NCI-H524 (cell line): ENCODE data around the gene MACROH2A1.

Experiments
- DNase-seq, 2 experiments: peaks; one replicate each; lab custom pipeline; 2025; lab: John Stamatoyannopoulos, UW

Gene MACROH2A1

DNA sequence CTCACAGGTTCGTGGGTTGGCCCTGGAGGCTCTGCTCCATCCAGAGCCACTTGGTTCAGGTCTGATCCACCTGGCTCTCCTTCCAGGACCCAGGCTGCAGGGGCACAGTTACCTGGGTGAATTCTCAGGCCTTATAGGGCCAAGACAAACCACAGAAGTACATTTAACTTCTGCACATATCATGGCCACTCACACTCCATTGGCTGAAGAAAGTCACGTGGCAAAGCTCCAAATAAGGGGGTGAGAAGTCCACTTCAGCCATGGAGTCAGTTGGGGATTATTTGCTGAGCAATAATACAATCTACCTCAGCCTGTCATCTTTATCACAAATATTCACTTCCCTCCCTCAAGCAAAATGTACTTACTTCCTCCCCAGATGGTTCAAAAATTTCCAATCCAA is 83.6 kb downstream of the MACROH2A1 start:
- DNase-seq, result no peak

DNA sequence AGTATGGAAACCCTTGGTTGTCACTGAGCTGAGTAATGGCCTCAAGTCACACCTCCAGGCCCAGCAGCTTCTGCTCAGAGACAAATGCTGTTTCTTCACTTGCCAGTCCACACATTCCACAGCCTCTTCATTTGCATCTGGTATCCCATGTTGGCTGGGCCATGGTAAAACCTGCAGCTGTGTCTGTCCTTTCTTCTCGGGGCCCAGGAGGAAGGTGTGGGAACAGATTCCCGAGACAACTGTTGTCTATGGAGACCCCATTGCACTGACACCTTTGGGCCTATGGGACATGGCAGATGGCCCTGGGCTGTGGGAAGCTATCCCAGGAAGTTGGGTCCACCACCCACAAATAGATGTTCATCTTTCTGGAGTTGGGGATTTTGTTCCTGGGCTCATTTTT is 85.1 kb downstream of the MACROH2A1 start:
- DNase-seq, result no peak

DNA sequence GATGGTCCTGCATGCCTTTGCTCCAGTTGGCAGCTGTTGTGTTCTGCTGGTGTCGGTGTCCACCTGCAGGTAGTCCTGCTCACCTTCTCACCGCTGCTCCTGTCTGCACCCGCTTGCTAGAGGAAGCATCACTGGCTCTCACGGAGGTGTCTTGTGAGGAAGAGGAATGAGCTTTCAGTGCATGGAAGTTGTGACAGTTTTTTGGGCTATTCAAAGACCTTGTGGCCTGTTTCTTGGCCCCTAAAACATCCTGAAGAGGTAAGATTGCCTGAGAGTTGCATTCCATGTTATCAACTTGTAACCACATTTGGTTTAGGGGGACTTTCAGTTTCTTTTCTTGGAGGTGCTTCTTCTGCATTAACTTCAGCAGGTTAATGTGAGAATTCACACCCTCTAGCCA is 85.6 kb downstream of the MACROH2A1 start:
- no peak for DNase-seq

DNA sequence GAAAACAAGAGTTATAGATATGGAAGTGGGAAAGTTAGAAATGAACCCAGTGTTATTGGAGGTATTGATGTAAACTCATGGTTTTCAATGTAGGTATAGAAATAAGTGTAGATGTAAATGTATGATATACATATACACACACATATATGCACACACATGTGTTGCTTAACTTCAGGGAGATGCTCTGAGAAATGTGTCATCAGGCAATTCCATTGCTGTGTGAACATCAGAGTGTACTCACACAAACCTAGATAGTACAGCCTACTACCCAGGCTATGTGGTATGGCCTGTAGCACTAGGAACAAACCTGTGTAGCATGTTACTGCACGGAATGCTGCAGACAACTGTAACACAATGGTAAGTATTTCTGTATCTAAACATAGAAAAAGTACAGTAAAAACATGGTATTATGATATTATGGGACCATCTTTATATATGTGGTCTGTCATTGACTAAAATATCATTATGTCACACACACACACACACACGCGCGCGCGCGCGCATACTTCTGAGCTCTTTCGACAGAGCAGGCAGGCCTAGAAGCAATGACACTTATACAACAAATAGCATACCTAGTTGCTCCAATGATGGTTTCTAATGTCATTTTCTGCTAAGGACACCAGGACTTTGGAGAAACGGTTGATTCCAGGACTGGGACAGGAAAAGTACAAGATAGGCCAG is 86.6 kb downstream of the MACROH2A1 start:
- DNase-seq, result no peak

DNA sequence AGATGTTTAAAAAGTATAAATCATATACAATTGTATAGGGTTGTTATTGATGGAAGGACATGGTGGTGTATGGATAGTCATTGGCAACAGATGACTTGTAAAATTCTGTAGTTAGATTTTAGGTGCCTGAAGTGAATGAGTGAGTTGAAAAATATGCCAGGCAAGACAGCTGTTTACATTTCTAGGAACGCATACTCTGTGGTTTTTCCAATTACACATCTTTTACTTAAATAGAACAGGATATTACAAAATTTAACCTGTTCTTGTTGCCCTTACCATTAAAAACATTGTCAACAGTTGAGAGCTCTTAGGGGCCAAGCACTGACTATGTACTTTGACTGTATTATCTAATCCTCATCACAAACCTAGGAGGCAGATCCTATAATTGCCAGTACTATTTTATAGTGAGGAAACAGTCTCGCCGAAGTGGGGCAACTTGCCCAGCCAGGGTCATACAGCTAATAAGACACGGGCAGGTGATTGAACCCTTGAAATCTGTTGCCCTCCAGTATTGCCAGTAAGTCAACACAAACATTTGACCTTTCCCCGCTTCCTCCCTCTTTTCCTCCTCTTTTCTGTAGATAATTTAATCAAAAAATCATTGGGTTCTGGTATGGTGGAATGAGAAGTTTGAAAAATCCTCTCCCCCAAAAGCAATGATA is 88.6 kb downstream of the MACROH2A1 start:
- DNase-seq, result no peak

DNA sequence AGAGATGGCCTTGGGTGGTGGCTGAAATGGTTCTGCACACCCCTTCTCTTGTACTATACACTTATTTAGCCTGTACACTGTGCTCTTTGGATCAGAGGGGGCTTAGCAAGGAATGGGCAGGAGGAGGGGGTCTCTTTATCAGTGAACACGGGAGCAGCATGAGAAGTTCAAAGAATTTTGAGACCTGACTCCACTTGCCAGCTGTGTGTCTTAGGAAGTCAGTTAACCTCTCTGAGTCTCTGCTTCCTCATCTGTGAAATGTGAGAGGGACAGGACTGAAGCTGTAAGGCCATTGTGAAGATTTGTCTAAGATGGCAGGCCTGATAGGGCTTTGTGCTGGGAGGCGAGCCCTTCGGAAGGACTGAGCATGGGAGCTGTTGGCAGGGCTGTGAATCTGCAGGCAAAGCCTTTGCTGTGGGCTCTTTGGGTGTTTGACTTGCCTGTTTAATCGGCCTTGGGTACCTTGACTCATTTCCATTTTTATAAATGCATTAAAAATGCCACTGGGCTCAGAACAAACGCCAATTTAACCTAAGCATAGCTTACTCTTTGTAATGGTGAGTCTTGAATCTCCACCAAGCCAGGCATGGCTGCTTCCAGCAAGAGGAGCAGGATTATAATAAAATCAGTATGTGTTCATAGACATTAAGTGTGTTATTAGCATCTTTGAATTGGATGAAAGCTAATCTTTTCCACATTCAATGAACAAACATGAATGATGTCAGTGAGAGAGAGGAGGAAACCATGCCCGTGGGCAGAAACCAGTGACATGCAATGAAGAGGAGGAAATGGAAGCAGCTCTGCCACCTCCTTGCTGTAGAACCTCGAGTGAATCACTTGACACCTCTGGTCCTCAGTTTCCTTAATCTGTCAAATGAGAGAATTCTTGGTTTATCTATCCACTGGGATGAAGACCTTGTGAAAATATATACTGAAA is 89.4 kb downstream of the MACROH2A1 start:
- DNase-seq, result no peak

DNA sequence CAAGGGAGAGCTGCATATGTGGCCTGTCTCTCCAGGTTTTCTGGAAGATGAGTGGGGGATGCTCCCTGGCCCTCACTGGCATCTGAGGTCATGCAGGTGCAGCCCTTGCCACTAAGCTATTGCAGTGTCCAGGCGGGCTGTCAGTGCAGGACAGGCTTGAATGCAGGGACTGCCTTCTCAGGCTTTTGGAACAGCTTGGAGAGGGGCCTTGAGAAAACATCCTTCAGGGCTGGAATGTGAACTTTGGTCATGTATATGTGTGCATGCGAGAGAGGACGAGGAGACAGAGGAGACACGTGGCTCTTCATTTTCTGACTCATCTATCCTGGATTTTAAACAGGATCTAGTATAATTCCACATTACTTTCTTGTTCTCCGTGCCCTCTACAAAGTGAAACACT is 90.3 kb downstream of the MACROH2A1 start:
- DNase-seq, result no peak

DNA sequence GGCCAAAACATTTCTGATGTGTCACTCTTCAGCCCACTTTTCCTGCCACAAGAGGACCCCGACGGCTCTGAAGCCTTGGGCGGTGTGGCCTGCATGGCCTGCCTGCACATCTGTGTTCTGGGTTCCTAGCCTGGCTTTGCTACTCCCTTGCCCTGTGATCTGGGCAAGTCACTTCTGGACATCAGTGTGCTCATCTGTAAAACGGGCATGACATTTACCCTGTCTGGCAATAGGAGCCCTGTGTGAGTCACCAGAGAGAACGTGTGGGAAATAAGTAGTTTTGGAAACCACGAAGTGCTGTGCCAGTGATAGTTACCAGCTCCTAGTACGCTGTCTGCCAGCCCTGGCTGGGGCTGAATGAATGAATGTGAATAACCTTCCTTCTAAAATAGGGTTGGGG is 90.8 kb downstream of the MACROH2A1 start:
- DNase-seq, result no peak

DNA sequence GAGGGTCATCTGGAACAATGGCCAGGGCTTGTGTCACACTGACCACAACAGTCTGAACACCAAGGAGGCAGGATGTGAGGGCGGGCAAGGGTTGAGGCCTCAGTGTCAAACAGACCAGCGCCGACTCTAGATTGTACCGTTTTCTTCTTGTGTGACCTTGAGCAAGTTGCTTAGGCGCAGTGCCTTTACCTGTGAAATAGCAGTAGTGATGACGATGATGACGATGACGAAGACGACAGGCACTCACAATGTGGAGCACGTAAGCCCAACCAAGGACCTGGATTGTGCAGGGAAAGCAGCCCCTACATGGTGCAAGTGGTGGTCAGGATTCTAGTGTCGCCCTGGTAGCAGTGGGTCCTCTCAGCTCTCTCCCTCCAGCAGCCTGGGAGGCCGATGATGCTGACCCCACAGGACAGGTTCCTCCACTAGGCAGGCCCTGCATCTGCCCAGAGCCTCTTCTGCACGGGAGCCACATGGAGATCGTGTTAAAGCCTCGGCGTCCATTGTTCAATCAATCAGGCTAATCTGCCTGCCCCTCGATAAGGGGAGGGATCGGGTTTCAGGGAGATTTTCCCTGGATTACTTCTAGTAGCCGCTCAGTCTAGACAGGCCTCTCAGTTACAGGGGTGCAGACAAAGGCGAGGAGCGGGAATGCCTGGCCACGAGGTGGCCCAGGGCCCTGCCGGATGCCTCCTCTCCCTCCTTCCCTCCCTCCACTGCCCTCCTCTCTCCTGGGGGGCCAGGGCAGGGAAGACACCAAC is 91.7 kb downstream of the MACROH2A1 start:
- peak; percentile 78 to 90 for DNase-seq

DNA sequence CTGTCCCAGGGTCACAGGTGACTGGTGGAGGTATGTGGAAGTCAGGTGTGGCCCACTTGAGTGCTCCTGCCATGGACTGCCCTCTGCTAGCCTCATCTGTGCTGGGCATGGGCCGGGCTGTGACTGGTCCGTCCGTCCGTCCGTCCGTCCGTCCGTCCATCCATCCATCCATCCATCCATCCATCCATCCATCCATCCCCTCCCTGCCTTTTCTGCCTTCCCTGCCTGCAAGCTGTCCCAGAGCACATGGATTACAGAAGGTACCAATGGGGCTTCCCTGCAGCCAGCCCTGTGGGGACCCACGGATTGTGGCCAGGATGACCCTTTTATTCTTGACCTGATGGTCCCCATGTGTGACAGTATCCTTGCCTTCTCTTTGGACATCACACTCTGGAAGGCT is 92.5 kb downstream of the MACROH2A1 start:
- DNase-seq, result no peak

DNA sequence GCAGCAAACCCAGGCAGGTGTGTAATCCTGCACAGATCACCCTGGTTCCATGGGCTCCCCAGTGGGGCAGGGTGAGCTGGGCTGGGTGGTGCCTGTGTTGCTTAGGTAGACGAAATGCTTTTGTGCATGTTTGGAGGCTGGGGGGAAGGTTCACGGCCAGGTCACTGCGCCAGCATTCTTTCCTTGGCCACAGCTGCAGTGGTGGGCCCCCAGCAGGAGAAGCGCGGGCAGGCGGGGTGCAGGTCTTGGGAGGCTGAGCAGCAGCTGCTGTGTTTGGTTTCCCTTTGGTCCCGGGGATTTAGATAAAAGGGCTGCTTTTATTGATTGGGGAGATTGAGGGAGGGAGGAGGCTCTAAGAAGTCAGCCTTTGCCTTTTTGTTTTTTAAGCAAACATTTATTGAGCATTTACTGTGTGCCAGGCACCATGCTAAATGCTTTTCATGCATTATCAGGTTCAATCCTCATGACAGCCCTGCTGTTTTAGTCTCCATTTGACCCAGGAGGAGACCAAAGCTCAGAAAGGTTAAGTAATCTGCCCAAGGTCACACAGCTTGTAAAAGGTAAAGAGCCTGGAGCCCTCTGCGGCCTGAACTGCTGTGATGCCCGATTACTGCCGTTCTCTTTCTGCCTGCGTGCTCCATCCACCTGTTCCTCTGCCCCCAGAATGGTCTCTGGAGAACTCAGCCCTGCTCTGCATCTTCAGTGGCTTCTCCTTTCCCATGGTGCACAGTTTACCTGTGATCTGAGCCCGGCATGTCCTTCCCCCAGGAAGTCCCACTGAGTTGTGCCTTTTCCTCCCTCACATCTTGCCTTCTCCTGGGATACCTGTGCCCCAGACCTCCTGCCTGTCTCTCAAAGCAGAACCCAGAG is 94.4 kb downstream of the MACROH2A1 start:
- DNase-seq, result peak in 1 of 2 experiments; percentile 19

DNA sequence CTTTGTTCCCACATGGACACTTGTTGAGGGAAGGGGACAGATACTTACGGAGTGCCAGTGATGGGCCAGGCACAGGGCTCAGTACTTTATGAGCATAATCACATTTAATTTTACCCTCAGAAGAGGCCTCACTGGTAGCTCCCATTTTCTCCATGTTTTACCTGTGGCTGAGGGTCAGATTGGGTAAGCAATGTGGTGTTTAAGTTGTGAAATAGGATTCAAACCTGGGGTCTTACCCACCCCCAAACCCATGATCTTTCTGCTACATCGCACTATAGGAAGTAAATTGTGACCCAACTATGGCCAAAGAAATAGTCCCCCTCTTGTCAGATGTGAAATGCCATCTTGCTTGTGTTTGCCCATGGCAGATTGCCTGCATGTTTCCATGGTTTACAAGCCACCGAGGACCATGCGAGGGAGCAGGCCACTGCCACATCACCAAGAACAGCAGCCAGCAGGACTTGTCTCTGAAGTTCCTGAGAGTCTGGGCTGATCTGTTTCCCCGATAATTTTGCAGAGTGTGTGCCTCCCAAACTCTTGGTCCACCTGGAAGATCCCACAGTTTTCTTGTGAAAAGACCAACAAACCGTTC is 95.4 kb downstream of the MACROH2A1 start:
- DNase-seq, result no peak

DNA sequence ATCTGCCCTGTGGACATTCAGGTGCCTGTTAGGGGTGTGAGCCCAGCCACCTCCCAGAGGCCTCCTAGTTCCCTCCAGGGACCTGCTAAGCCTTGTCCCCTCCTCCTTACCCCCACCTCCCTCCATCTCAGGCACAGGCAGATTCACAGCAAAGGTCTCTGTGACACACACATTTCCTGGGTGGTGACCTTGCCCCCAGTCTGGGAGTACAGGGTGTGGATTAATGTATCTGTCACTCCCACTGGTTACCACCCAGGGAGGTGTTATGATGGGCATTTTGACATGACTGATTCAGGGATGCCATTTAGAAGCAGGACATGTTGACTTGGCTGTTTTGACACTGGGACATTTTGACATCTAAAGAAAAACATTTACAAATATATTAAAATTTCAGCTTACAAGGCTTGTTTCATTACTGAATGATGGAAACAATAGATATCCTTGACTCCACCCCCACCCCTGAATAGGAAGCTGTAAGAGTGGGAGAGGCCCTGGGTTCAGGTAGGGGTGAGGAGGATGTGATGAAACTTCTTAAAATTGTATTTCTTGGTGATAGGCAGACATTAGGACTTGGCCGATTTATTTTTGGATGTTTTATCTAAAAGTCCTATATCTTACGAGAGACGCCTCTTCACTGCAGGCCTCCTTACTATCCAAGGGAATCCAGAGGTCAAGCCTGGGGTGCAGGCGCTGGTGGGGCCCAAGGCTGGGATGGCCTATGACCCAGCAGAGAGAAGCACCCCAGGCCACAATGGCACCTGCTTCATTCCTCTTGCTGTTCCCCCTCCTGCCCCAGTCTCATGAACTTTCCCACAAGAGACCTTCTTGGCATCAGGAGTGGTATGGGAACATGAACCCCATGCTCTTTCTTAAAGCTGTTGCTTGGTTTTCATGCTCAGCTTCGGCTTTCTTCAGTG is 101.9 kb downstream of the MACROH2A1 start:
- no peak for DNase-seq

DNA sequence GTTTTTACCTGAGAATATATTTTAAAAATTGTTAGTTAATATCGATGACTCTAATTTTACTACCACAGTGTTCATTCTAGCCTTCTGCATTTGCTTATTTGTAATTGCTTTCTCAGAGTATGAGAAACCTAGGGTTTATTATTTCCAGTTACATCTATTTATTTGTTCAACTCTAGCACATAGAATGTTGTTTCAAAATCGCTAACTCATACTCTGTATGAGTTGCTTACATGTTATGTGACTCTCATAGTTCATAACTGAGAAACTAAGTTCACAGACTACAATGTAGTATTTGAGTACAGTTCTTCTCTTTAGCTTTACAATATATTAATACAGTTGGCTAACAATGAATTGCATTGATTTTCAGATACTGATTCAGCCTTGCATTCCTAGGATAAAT is 103.2 kb downstream of the MACROH2A1 start:
- DNase-seq, result no peak

DNA sequence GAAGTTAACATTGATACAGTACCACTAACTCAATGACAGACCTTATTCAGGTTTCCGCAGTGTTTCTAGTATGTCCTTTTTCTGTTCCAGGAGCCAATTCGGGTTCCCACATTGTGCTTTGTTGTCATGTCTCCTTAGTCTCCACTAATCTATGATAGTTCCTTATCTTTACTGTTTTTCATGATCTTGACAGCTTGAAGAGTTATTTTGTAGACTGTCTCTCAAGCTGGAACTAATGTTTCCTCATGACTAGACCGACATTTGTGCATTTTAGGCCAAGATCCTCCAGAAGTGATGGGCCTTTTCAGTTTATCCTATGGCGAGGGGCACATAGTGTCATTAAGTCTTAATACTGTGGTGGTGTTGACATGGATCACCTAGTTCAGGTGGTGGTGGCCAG is 104.2 kb downstream of the MACROH2A1 start:
- no peak for DNase-seq

DNA sequence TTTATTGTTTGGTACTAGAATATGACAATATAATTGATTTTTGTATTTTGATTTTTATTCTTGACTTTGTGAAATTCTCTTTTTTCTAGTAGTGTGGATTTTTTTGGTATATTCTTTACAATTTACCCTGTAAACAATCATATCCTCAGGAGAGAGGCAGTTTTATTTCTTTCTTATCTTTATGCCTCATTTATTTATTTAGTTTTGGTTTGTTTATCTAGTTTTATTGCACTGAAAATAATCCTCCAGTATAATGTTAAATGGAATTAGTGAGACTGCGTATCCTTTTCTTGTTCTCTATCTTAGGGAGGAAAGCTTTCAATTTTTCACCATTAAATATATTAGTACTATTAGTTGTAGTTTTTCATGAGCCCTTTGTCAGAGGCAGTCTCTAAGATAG is 109.4 kb downstream of the MACROH2A1 start:
- DNase-seq, result no peak

DNA sequence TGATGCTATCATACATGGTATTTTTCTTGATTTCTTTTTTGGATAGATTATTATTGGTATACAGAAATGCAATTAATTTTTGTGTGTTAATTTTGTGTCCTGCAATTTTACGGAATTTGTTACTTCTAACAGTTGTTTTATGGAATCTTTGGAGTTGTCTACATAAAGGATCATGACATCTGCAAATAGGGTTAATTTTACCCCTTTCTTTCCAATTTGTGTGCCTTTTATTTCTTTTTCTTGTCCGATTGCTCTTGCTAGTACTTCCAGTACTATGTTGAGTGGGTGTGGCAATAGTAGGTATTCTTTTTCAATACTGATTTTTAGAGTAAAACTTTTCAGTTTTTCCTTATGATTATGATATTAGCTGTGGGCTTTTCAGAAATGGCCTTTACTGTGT is 111.5 kb downstream of the MACROH2A1 start:
- DNase-seq, result no peak
